Colonic mucosa (tissue), 4 donors: ENCODE data around the gene SAMD5. TPM values are rescaled to one million over a fixed set of nuclear protein-coding genes. Genes with fewer than 3 reads are reported as not detected.

Source experiments
- DNase-seq: peaks from one replicate; pipeline ENCODE4 v3.0.0-alpha.2; 2020
- H3K27ac ChIP-seq: fragments of 200-600 bp; one replicate; pipeline ENCODE4 v1.8.0; 2021
- H3K27me3 ChIP-seq: fragments of 200-600 bp; one replicate; pipeline ENCODE4 v1.8.0; 2021
- H3K36me3 ChIP-seq: fragments of 200-600 bp; one replicate; pipeline ENCODE4 v1.8.0; 2021
- H3K4me1 ChIP-seq: fragments of 200-600 bp; one replicate; pipeline ENCODE4 v1.8.0; 2021; ENCODE audit warnings: mild to moderate bottlenecking
- H3K4me3 ChIP-seq: fragments of 200-600 bp; one replicate; pipeline ENCODE4 v1.8.0; 2021
- H3K9ac ChIP-seq, 2 donors: one replicate each; pipeline ENCODE4 v1.7.0; 2013; ENCODE audit warnings: control low read depth in 2 of 2, low read depth in 2 of 2, low read length in 2 of 2
- H3K9me3 ChIP-seq: fragments of 200-600 bp; one replicate; pipeline ENCODE4 v1.8.0; 2021
- CTCF ChIP-seq: fragments of 200-600 bp; IDR thresholded peaks from one replicate; pipeline ENCODE4 v1.8.0; 2022; ENCODE audit warnings: antibody characterized with exemption, mild to moderate bottlenecking
- intact Hi-C: fragments of 100-400 bp; cut with DNase I; formaldehyde crosslinking; loops from one replicate; pipeline ENCODE4 v1.14.1; 2022
- total RNA-seq, 2 donors: library from RNA; stranded (reverse); fragmentation: NEBNext Ultra II Directional in 1 of 2; extraction: Animal tissue kit (Norgen Biotek cat#: 25700) in 1 of 2; gene quantifications; one replicate each; pipeline ENCODE4 v1.2.1, GENCODE V29; 2021
- donor health status: healthy.
- donor health status: DM: no; HTN: no; CAD: no.
- donor health status: DM: no; HTN: no; CAD: no.

The SAMD5 gene
- total RNA-seq, 2 donors from 2014 or later = 11.8 to 13.8 TPM

DNA sequence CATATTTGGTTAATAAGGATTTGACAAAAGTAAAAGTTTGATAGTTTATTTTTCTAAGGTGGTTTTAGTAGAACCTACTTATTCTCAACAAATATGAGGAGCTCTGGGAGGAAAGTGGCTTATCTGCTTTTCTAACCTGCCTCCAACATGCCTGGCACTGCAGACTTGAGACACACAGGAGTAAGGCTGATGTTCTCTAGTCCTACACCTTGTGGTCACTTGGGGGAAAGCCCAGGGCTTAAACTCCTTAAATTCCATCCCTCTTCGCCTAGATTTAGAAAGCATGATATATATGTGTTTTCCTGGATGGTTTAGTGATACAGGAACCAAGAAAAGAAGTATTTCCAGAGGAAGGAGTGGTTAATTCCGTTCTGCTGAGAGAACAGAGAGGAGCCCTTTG is 39.9 kb upstream of the SAMD5 start:
- intact Hi-C loops = no loop called here
- H3K9ac ChIP-seq = no peak overlapping the region

GRCh38 chr6:147479857-147480256 is 28.6 kb upstream of the SAMD5 start:
- H3K4me1 ChIP-seq = no peaks in the 10 kb centered on the region
- intact Hi-C loops = no loop called here

More for the DNA sequence above, 39.9 kb upstream of the SAMD5 start:
- Histone ChIP-seq H3K27me3 (no peaks in the 10 kb centered on the region), H3K4me3 (no peak overlapping the region), H3K4me1 (no peaks in the 10 kb centered on the region), H3K27ac (no peak overlapping the region), H3K9me3 (no peaks in the 10 kb centered on the region), H3K36me3 (no peaks in the 10 kb centered on the region)
- no peak for TF ChIP-seq CTCF
- DNase-seq = no peak

GRCh38 chr6:147486683-147487082 is 21.8 kb upstream of the SAMD5 start:
- Histone ChIP-seq H3K27me3 (no peaks in the 10 kb centered on the region), H3K4me1 (no peaks in the 10 kb centered on the region), H3K27ac (no peak overlapping the region), H3K9me3 (no peaks in the 10 kb centered on the region), H3K9ac (no peak overlapping the region), H3K4me3 (no peak overlapping the region), H3K36me3 (no peaks in the 10 kb centered on the region)
- no peak for DNase-seq
- no peak for TF ChIP-seq CTCF
- intact Hi-C loops = no loop called here

More at GRCh38 chr6:147479857-147480256, 28.6 kb upstream of the SAMD5 start:
- no peaks in the 10 kb centered on the region for H3K27me3 ChIP-seq
- H3K9ac ChIP-seq = no peak overlapping the region
- H3K4me3 ChIP-seq = no peak overlapping the region
- DNase-seq = no peak
- no peaks in the 10 kb centered on the region for H3K9me3 ChIP-seq
- no peak for TF ChIP-seq CTCF
- H3K36me3 ChIP-seq = no peaks in the 10 kb centered on the region
- no peak overlapping the region for H3K27ac ChIP-seq

- intact Hi-C loops = no loop called here
These were observed 11.0 kb upstream of the SAMD5 start for GRCh38 chr6:147497472-147497871.

DNA sequence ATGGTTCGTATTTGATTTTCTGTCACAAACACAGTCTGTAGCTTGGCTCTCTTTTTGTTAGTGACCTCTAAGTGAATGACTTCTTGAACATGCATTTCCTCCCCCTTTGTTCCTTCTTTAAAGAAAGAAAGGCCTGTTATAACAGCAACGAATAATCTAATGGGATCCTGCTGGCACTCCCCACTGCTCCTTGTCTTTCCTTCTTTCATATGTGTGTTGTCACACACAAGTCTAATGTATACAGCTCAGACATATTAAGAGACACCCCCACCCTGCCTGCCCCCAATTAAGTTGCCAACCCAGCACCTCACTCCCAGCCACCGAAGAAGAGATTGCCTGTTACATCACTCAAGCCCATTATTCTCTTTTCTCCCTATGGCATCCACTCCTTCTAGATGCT is 4.9 kb upstream of the SAMD5 start:
- Histone ChIP-seq H3K27me3 (no peaks in the 10 kb centered on the region), H3K27ac (no peak overlapping the region), H3K9ac (no peak overlapping the region), H3K4me3 (no peak overlapping the region), H3K36me3 (no peaks in the 10 kb centered on the region), H3K4me1 (no peaks in the 10 kb centered on the region), H3K9me3 (no peaks in the 10 kb centered on the region)
- intact Hi-C loops = loop anchor here (10.0 kb wide), 1 partner anchor 961 kb away; no protein-coding TSS in a partner anchor
- TF ChIP-seq CTCF = no peak
- DNase-seq = no peak

More at GRCh38 chr6:147497472-147497871, 11.0 kb upstream of the SAMD5 start:
- Histone ChIP-seq H3K4me1 (no peaks in the 10 kb centered on the region), H3K27me3 (no peaks in the 10 kb centered on the region), H3K27ac (no peak overlapping the region), H3K9ac (no peak overlapping the region), H3K36me3 (no peaks in the 10 kb centered on the region), H3K9me3 (peaks cover 3% of the 10 kb centered on the region), H3K4me3 (no peak overlapping the region)
- DNase-seq = no peak
- no peak for TF ChIP-seq CTCF
